Hindlimb muscle (tissue), 1 donor: Measurements from ENCODE around the gene SMIM21. TPM values are rescaled to one million over a fixed set of nuclear protein-coding genes. Genes with fewer than 3 reads are reported as not detected.

Experiments
- DNase-seq: peaks from one replicate; pipeline ENCODE4 v3.0.0-alpha.2; 2013
- polyA plus RNA-seq: library from polyadenylated mRNA; unstranded; fragments of 120-200 nt; gene quantifications from one replicate; pipeline ENCODE4 v1.2.1, GENCODE V29; 2013; ENCODE audit not compliant: insufficient read length

SMIM21 gene
- polyA plus RNA-seq, 1 donor, result not detected

DNA sequence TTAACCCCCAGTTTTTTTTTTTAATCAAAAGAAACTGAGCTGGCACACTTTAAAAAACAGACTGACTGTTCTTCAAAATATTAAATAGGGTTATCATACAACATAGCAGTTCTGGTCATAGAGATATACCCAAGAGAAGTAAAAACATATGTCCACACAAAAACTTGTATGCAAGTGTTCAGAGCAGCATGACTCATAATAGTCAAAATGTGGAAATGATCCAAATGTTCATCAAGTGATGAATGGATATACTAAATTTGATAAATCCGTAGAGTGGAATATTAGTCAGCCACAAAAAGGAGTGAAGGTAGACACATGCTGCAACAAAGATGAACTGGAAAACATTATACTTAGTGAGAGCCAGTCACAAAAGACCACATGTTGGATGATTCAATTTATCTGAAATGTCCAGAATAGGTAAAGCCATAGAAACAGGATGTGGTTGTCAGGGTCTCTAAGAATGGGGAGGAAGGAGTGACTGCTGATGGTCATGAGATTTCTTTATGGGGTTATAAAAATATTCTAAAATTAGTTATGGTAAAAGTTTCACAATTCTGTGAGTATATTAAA lies 5.1 kb downstream of the SMIM21 start:
- DNase-seq, result no peak

DNA sequence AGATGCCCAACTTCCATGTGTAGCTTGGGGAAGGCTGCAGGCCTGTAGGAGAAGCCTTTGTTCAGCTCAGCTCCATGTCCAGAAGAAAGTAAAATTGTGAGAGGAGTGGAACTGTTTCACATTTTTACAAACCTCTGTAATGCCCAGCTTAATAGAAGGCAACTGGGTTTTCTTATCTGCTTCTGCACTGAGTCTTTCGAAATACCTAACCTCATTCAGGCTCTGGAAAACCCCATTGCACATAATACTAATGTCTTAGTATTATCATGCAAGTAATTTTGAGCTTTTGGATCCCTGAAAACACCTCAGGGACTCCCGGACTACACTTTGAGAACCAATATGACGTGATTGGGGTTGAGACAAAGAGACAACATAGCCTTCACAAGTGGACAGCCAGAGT lies 5.8 kb downstream of the SMIM21 start:
- DNase-seq, result no peak

DNA sequence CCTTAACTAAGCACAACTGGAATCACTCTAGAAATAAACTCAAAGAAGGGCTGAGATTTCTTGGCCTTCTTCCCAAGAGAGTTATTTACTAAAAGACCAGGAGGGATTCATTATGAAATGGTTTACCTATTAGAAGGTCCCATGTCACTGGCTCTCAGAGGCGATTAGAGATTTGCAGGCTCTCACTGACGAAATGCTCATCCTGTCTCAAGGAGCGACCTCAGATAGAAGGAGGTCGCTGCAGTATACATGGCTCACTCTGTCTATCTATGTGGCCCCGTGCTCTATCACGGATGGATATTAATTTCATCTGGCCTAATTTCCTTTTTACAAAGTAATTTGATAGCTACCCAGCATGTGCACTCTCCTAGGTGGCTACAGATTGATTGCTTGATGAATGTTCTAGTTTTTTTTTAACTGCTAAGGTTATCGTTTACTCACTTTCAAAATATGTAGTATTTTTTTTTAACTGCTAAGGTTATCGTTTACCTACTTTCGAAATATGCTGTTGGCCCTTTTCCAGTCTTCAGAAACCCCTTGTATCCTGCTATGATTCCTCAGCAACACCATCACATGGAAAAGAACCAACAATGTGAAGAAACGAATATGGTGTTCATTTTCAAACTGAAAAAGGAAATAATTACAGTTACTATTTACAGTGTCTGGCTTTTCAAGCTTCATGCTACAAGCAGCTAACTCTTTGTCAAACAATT lies 9.1 kb downstream of the SMIM21 start:
- no peak for DNase-seq

DNA sequence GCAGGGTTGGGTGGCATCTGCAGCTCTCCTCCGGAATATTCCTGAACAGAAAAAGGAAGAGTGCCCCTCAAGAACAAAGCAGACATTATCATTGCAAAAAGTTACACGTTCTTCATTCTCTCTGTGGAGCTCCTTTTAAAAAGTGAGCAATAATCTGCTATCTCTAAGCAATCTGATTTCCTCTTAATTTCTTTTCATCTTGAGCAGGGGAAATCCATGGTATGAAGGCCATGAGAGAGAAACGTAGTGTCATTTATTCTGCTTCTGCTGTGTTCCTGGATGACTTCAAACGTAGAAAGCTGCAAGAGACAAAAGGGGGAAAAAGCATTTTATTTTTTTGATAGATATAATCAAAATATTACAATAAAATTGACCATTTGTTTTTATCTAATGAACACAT lies 16.9 kb downstream of the SMIM21 start:
- no peak for DNase-seq

DNA sequence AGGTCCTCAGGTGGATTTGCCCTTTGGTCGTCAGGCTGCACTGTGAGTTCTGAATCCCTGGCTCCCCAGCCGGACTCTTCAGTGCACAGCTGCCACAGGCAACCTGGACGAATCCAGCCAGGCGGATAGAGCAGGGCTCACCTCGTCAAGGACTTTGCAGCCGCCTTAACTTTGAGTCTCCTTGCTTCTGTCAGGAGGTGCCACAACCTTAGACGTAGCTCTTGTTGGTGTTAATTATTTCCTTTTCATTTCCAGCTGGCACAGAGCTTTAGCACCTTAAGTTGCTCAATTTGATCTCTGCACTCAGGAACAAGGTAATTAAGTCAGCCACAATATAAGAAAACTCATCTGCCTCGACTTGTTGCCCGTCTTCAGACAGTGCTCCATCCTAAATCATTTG lies 17.7 kb downstream of the SMIM21 start:
- no peak for DNase-seq

DNA sequence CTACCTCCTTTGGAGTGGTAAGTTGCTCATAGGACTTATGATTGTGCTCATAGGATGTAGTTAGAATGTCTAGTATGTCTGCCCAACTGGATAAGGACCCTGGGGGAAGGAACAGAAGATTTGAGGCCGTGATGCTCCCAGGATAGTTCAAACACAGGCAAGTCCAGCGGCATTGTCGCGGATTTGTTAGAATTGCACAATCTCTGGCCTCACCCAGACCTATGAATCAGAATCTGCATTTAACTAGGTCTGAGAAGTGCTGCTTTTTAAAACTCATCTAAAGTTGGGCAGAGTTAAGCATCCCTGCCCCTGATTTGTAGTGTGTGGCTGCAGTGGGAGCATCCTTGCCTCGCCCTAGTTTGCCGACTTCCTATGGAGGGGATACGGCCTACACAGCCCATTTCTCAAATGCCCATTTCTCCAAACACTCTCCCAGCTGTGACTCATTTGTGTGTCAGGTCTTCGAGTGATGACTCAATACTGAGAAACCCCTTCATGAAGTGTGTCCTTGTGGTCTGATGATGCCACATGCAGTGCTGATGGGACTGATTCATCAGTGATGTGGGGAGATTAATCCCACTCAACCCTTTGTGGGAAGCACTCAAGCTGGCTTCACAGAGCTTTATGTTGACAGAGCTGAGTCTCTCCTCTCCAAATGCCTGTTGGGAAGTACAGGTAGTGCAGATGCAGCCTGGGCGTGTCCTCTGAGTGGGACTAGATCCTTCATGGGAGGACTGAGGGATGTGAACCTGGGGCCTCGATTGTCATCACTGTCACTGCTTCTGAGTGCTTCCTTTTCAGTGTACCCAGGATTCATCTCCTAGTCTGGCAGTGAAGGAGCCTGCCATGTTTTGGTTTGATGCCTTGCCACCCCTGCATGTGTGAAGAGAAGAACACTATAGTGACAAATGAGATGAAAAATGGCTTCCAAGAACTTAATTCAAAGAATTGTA lies 18.7 kb downstream of the SMIM21 start:
- DNase-seq, result no peak

DNA sequence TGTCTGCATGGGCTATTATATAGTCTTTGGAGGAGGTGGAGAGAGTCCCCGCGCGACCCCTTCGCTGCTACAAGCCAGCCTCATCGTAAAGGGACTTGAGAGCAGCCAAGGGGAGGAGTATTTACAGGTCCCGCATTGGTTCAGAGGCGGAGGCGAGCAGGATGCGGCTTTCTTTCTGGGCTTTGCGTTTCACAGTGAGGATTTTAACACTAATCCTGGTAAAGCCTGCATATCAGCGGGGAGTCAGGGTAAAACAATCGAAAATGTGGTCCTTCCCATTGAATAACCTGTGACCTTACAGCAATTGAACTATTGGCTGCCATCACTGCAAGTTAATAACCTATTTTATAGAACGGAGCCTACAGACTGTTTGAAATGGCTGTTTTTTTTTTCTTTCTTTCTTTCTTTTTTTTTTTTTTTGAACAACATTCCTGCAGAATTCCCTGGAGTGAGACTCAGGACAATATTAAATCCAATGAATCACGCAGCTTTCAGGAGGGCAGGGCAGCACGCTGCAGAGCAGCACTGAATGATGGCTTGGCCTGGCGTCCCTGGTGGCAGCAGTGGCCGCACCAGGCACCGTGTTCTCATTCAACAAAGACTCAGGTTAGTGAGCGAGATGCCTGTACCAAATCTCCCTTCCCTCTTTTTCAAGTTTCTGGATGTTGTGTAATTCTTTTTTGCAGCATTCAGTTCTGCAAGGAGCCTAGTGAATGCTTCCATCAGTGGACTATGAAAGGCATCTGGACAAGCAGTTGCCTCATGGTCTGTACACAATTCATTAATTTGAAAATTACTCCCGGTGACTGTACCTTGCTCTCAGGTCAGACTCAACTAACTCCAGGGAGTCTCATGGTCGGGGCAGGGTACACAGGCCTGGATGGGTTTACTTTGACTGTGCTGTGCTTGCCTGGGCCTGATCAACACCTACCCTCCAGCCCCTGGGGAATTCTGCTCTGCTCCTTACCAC lies 19.8 kb downstream of the SMIM21 start:
- DNase-seq, result peak; percentile 20

DNA sequence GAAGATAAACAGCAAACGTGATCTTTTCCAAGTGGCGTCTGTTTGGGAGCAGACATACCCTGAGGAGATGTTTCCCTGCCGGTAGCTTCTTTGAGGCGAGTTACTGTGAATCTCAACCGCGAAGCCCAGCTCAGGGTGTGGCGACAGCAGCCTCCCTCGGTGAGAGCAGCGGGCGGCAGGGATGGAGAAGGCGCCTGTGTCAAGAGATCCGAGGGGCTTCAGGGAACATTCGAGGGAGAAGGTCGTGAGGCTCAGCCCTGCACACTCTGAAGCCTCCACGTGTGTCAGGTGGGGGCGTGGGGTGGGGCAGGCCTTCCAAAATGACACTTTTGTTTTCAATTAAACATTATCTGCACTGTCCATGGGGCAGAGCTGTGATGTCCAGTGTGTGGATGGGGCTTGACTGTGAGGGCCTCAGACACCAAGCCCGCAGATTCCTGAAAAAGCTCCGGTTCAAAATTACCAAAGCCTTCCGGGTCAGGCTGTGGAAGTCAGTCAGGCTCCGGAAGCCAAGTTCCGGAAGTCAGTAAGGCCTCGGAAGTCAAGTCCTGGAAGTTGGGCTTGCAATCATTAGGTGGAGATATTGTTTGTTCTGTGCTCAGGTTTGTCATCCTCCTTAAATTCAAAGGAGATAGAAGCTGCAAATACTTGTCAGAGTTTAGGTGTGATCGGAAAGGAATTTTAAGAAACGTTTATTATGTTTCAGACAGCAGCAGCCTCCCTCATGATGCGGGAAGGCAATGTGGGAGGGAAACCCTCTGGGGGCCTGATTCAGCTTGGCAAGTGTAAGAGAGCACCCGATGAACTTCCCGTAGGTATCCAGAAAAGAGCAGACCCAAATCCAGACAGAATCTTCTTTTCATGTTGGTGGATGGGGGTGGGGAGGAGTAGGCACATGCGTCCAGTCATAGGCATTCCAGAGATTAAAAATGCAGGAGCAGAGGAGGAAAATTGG lies 20.7 kb downstream of the SMIM21 start:
- no peak for DNase-seq

DNA sequence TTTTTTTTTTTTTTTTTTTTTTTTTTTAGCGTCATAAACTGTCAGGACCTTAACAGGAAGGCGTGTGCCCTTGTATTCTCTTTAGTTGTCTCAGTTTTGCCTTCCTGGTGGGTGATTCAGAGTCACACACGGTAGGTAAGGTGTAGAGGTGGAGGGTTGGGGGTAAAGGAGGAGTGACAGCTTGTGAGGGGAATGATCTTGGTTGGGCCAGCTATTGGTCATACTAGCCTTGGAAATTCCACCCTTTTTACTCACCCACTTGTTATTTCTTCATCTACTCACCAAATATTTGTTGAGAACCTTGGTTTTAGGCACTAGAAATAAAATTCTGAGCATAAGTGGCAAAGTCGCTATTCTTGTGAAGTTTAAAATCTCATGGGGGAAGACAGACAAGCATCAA lies 22.2 kb downstream of the SMIM21 start:
- no peak for DNase-seq

DNA sequence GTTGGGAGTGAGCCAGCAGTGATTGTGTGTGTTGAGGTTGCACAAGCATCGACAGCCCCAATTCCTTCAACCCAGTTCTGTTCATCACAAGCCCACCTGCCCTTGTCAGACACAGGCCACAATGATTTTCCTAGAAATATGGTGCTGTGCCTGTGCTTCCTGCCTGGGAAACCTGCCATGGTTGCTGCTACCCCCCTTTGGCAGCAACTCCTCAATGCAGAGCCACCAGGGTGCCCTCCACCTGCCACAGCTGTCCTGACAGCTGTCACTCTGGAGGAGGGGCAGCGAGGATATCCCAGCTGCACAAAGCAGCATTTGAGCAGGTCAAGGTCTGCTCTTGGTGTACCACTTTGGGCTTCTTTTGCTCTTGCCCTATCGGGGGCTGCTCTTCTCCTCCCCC lies 27.1 kb downstream of the SMIM21 start:
- DNase-seq, result peak; percentile 29

DNA sequence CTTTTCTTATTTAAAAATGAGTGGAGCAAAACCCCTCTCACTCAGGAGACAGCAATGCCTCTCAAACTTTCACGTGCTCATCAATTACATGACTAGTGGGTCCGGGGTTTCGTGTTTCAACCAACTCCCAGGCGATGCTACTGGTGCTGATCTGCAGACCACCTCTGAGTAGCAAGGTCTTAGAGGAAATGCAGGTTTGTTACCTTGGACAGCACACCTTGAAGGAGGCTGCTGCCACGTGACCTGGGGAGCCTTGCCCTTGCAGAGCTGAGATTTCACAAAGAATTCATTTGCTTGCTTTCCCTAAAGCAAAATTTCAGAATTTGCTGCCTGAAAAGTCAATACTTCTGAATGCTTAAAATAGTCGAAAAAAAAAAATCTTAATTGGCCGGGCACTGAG lies 32.4 kb downstream of the SMIM21 start:
- DNase-seq, result no peak

DNA sequence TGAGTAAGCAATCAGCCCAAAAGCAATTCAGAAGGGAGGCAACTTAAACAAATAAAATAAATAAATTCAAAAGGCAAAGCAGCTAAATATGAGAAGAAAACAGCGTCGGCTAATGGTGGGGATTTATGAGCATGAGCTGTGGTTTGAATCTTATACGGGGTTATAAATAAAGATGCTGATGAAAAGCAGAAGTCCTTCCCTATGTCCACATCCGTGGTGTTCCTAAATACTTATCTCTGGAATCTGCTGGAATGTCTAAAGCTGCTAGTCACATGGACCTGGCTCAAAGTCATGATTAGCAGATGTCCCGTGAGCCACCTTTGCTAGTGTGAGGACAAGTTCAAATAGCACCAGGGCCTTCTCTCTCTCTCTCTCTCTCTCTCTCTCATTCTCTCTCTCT lies 33.8 kb downstream of the SMIM21 start:
- DNase-seq, result no peak

DNA sequence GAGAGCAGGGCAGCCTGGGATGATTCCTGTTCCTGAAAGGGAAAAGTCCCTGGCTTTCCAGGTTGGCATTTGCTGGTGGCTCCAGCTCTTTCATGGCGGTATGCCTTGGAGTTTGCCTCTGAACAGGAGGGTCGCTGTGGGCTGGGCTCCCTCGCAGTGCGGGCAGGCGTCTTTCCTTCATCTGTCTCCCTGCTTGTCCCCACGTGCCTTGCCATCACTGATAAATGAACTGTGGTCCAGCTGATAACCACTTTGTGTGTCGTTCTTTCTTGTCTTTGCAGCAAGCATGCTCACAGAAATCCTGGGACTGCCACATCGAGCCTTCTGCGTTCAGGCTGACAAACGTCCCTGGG lies 35.3 kb downstream of the SMIM21 start:
- DNase-seq, result no peak

DNA sequence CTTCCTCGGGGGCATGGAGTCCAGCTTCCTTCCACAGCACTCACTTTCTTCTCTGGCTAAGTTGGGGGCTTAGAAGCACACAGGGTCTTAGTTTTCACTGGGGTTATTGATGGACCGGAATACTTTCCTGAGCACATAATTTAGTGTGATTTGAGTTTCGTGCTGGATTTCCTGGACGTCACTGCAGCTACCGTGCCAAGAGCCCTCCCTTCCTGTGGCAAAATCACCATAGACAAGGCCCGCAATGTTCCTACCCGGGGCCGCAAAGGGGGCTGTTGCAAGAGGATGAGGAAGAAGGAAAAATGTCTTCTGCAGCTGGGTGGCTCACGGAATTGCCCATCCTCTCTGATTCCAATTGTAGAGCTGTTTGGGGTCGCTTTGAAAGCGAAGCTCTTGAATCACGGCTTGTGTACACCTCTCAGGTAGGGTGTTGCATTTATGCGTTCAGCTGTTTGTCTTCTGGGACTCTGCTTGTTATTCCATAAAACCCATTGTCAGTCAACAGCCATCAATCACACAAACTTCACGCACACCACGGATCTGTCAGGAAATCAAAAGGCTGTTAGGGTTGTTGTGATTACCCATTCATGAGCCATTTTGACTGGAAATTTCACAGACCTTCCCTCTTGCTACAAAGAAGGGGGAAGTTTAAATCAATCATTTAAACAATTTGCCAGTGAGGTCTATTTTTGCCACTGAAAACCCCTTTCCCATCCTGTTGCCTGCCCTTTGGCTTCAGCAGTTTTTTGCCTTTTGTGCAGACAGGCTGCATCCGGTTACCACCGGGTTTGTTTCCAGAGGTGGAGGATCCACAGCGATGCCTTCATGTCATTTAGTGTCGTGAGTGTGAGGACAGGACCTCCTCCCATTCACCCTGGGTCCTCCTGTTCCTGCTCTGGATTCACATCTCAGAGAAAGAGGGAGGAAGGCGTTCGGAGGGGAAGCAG lies 36.0 kb downstream of the SMIM21 start:
- DNase-seq, result no peak

DNA sequence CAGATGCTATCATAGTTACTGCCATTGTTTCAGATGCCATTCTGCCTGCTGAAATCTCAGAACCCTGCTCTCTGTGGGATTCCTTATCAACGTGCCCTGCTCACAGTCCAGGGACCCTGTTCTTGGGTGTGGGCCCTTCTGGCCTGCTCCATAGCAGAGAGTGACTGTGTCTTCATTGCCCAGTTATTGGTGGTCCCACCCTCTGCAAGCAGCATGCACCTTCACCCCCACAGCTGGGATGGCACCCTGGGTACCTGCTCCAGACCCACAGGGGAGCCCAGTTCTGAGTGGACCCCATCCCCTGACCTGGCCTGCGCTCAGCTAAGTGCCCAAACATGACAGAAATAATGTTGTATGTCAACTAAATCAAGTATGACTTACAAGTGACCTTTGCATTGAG lies 36.6 kb downstream of the SMIM21 start:
- no peak for DNase-seq

DNA sequence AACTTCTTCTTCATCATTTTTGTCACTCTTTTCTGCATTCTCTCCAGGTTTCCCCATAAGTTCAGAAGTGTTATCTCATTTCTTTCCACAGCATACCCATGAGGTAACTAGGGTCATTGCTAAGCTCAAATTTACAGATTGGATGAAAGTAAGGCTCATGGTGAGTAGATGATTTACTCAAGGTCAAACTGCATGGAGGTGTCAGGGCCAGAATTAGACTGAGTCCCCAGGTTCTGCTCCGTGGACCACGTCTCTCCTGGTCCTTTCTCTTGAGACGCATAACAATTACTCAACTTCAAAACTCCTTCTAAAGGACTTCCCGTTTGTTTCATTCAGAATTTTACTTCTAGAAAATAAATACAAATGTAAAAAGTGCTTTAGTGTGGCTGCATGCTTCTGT lies 43.4 kb downstream of the SMIM21 start:
- no peak for DNase-seq

DNA sequence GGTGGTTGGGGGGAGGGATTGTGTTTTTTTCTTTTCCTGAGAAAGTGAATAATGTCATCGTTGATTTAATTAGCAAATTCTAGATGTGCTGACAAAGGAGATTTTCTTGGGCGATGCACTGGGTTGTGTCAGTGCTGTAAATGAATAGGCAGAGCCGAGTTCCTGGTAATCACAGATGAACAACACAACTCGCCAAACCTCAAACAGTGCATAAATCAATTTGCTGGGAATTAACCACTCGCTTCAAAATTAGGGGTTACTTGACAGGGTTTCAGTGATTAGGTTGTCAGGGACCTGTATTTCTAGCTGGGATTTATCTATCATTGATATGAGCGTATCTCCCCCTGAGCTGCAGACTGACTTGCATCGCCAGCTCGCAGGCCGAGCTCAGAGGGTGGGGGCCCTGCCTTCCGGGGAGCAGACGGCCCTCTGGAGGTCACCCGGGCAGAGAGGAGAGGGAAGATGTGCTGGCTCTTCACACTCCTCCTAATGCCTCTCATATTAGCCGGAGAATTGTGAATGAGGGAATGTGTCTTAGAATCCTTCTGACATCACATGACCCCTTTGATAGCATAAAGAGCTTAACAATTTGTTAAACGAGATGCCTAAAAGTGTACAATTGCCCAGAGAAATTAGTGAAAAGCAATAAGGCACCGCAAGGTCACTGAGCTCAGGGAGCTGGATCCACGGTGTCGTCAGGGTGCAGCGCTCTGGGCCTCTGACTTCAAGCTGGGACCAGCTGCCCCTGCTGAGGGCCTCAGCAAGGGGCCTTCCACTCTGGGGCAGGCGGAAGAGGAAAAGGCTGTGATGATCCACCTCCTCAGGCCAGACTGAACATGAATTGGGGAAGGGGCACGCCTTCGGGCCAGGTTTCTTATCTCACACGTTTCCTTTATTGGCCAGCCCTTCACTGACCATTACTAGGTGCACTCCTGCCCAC lies 48.9 kb downstream of the SMIM21 start:
- DNase-seq, result no peak

DNA sequence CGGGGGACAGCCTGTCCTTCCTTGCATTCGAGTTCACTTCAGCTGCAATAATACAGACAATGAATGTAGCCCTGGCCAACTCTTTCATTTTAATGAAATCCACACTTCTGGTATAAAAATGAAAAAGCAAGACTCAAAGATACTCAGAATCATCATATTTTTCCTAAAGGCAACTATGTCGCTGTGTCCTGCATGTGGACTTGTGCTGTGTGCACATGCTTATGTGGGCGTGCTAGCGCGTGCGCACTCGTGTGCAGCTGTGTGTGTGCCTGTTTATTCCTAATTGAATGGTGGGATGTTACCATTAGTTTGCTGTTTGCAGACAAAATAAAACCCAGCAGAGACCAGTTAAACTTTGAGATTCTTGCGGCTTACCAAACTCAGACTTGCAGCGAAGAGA lies 49.6 kb downstream of the SMIM21 start:
- peak; percentile 45 for DNase-seq

DNA sequence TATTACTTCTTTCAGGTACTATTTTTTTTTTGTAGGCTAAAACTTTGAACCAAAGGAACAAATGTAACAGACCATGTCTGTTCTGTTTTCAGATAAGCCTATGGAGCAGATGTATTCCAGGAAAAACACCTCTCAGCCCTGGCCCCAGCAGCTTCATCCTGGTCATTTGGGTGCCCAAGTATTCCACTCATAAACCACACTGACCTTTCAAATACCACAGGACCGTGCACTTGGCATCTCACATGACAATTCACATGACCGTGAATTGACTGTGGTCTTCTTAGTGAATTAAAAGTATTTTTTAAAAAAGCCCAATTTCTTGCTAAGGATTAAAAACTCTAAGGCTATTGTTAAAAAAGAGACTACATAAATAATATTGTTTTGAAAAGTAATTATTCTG lies 50.2 kb downstream of the SMIM21 start:
- DNase-seq, result no peak
